ENCODE results near the gene SPTLC1. TPM values are rescaled to one million over a fixed set of nuclear protein-coding genes. Genes with fewer than 3 reads are reported as not detected.

SPTLC1 gene
- total RNA-seq, result 10 to 100 TPM; 77.2 to 83.8 TPM

- H3K9ac ChIP-seq (ENCODE audit: low read depth in 2 of 2, low read length in 2 of 2), result peak within 1 kb of the TSS; percentile 77 to 80
- DNase-seq, result peak; percentile 96
- no peaks in the 10 kb centered on the region for H3K36me3 ChIP-seq
- TF ChIP-seq CTCF (IDR thresholded peaks at IDR 0.05), result no peak
- H3K4me3 ChIP-seq, result peak within 1 kb of the TSS; percentile 68
- peaks cover 3% of the 10 kb centered on the region for H3K4me1 ChIP-seq
- H3K9me3 ChIP-seq, result no peaks in the 10 kb centered on the region
- no peaks in the 10 kb centered on the region for H3K27me3 ChIP-seq
- intact Hi-C loops (cut with DNase I), result no loop called here
- H3K27ac ChIP-seq, result peak within 1 kb of the TSS; percentile 84
Observed at GRCh38 chr9:92115071-92115858, at the start of gene SPTLC1. SPTLC1 (minus strand) TSS chr9:92115413; CDS start chr9:92115370, 43 bp downstream.

- Histone ChIP-seq H3K9me3 (no peaks in the 10 kb centered on the region), H3K27ac (no peak overlapping the region), H3K4me1 (no peaks in the 10 kb centered on the region), H3K9ac (ENCODE audit: low read depth in 2 of 2, low read length in 2 of 2) (no peak overlapping the region), H3K27me3 (no peaks in the 10 kb centered on the region), H3K4me3 (no peak overlapping the region), H3K36me3 (no peaks in the 10 kb centered on the region)
- no peak for DNase-seq
- intact Hi-C loops (cut with DNase I), result no loop called here
- TF ChIP-seq CTCF (IDR thresholded peaks at IDR 0.05), result no peak
Observed at GRCh38 chr9:92164975-92165374, 49.8 kb upstream of the SPTLC1 start.

- H3K9me3 ChIP-seq, result no peaks in the 10 kb centered on the region
Observed at GRCh38 chr9:92164490-92164889, 49.3 kb upstream of the SPTLC1 start.

GRCh38 chr9:92163276-92163675 lies 48.1 kb upstream of the SPTLC1 start:
- TF ChIP-seq CTCF (IDR thresholded peaks at IDR 0.05), result no peak
- Histone ChIP-seq H3K27me3 (no peaks in the 10 kb centered on the region), H3K4me1 (no peaks in the 10 kb centered on the region), H3K9ac (ENCODE audit: low read depth in 2 of 2, low read length in 2 of 2) (no peak overlapping the region), H3K27ac (no peak overlapping the region), H3K4me3 (no peak overlapping the region), H3K36me3 (no peaks in the 10 kb centered on the region), H3K9me3 (no peaks in the 10 kb centered on the region)
- no peak for DNase-seq
- intact Hi-C loops (cut with DNase I), result no loop called here

More at GRCh38 chr9:92164490-92164889, 49.3 kb upstream of the SPTLC1 start:
- Histone ChIP-seq H3K27ac (no peak overlapping the region), H3K4me3 (no peak overlapping the region), H3K36me3 (no peaks in the 10 kb centered on the region), H3K27me3 (no peaks in the 10 kb centered on the region), H3K4me1 (no peaks in the 10 kb centered on the region), H3K9ac (ENCODE audit: low read depth in 2 of 2, low read length in 2 of 2) (no peak overlapping the region)
- intact Hi-C loops (cut with DNase I), result no loop called here
- DNase-seq, result no peak
- no peak for TF ChIP-seq CTCF (IDR thresholded peaks at IDR 0.05)

- Histone ChIP-seq H3K27ac (no peak overlapping the region), H3K9ac (ENCODE audit: low read depth in 2 of 2, low read length in 2 of 2) (no peak overlapping the region), H3K4me1 (no peaks in the 10 kb centered on the region), H3K9me3 (no peaks in the 10 kb centered on the region), H3K4me3 (no peak overlapping the region), H3K27me3 (no peaks in the 10 kb centered on the region), H3K36me3 (no peaks in the 10 kb centered on the region)
- no peak for DNase-seq
- intact Hi-C loops (cut with DNase I), result no loop called here
- TF ChIP-seq CTCF (IDR thresholded peaks at IDR 0.05), result no peak
Observed at GRCh38 chr9:92160786-92161185, 45.6 kb upstream of the SPTLC1 start.
